ENCODE data around the gene TECPR1. TPM values are rescaled to one million over a fixed set of nuclear protein-coding genes. Genes with fewer than 3 reads are reported as not detected.

The TECPR1 gene
- polyA plus RNA-seq: 28.8 TPM

- H3K27me3 Mint-ChIP-seq: no peaks in the 10 kb centered on the region
- H3K36me3 Mint-ChIP-seq: peaks cover 4% of the 10 kb centered on the region
- H3K9me3 Mint-ChIP-seq: no peaks in the 10 kb centered on the region
- peak within 1 kb of the TSS; percentile 90 to 97 (median 96) for H3K4me3 Mint-ChIP-seq
- H3K27ac Mint-ChIP-seq: peak within 1 kb of the TSS; percentile 92 to 94 (median 93)
- peaks cover 20 to 30% (median 26%) of the 10 kb centered on the region in 3 donors for H3K4me1 Mint-ChIP-seq
These were observed at the start of gene TECPR1 for GRCh38 chr7:98251601-98252424. TECPR1 (minus strand) TSS chr7:98252232; CDS start chr7:98246146, 6,086 bp downstream.

GRCh38 chr7:98300595-98301372, 48.8 kb upstream of the TECPR1 start:
- H3K4me3 Mint-ChIP-seq: no peak overlapping the region
- H3K27me3 Mint-ChIP-seq: no peaks in the 10 kb centered on the region
- peaks cover 10% of the 10 kb centered on the region for H3K36me3 Mint-ChIP-seq
- no peaks in the 10 kb centered on the region for H3K4me1 Mint-ChIP-seq
- H3K9me3 Mint-ChIP-seq: no peaks in the 10 kb centered on the region
- no peak overlapping the region for H3K27ac Mint-ChIP-seq

- Mint-ChIP-seq H3K27ac (no peak overlapping the region), H3K36me3 (peaks cover 5% of the 10 kb centered on the region), H3K4me3 (no peak overlapping the region), H3K27me3 (no peaks in the 10 kb centered on the region), H3K4me1 (no peaks in the 10 kb centered on the region), H3K9me3 (no peaks in the 10 kb centered on the region)
These were observed 45.7 kb upstream of the TECPR1 start for GRCh38 chr7:98297626-98298286.

- no peaks in the 10 kb centered on the region for H3K9me3 Mint-ChIP-seq
- no peaks in the 10 kb centered on the region for H3K4me1 Mint-ChIP-seq
- H3K27me3 Mint-ChIP-seq: no peaks in the 10 kb centered on the region
- no peak overlapping the region for H3K4me3 Mint-ChIP-seq
- H3K27ac Mint-ChIP-seq: no peak overlapping the region
- peaks cover 5% of the 10 kb centered on the region for H3K36me3 Mint-ChIP-seq
These were observed 44.8 kb upstream of the TECPR1 start for GRCh38 chr7:98296833-98297232.

- Mint-ChIP-seq H3K27me3 (no peaks in the 10 kb centered on the region), H3K4me1 (no peaks in the 10 kb centered on the region), H3K36me3 (peaks cover 5% of the 10 kb centered on the region), H3K4me3 (no peak overlapping the region), H3K9me3 (no peaks in the 10 kb centered on the region), H3K27ac (no peak overlapping the region)
These were observed 43.6 kb upstream of the TECPR1 start for GRCh38 chr7:98295467-98296192.

- no peaks in the 10 kb centered on the region for H3K27me3 Mint-ChIP-seq
- H3K27ac Mint-ChIP-seq: peak overlapping the region in 1 of 3 donors; percentile 88
These were observed 42.9 kb upstream of the TECPR1 start for GRCh38 chr7:98294798-98295382.

GRCh38 chr7:98294326-98294725, 42.3 kb upstream of the TECPR1 start:
- H3K27ac Mint-ChIP-seq: peak overlapping the region in 1 of 3 donors; percentile 88
- H3K36me3 Mint-ChIP-seq: peaks cover 5% of the 10 kb centered on the region

More at GRCh38 chr7:98294798-98295382, 42.9 kb upstream of the TECPR1 start:
- no peaks in the 10 kb centered on the region for H3K4me1 Mint-ChIP-seq
- H3K36me3 Mint-ChIP-seq: peaks cover 5% of the 10 kb centered on the region
- H3K4me3 Mint-ChIP-seq: no peak overlapping the region
- no peaks in the 10 kb centered on the region for H3K9me3 Mint-ChIP-seq

GRCh38 chr7:98293746-98294145, 41.7 kb upstream of the TECPR1 start:
- H3K9me3 Mint-ChIP-seq: no peaks in the 10 kb centered on the region
- peaks cover 5% of the 10 kb centered on the region for H3K36me3 Mint-ChIP-seq
- H3K4me1 Mint-ChIP-seq: no peaks in the 10 kb centered on the region
- H3K4me3 Mint-ChIP-seq: no peak overlapping the region
- no peaks in the 10 kb centered on the region for H3K27me3 Mint-ChIP-seq
- H3K27ac Mint-ChIP-seq: no peak overlapping the region

More at GRCh38 chr7:98294326-98294725, 42.3 kb upstream of the TECPR1 start:
- Mint-ChIP-seq H3K9me3 (no peaks in the 10 kb centered on the region), H3K4me3 (no peak overlapping the region), H3K27me3 (no peaks in the 10 kb centered on the region), H3K4me1 (no peaks in the 10 kb centered on the region)

- Mint-ChIP-seq H3K9me3 (no peaks in the 10 kb centered on the region), H3K4me1 (peaks cover 0 to 4% (median 0%) of the 10 kb centered on the region in 3 donors)
These were observed 41.2 kb upstream of the TECPR1 start for GRCh38 chr7:98293265-98293664.

GRCh38 chr7:98291717-98292116, 39.7 kb upstream of the TECPR1 start:
- no peak overlapping the region for H3K4me3 Mint-ChIP-seq
- H3K4me1 Mint-ChIP-seq: peaks cover 0 to 4% (median 0%) of the 10 kb centered on the region in 3 donors
- H3K27me3 Mint-ChIP-seq: no peaks in the 10 kb centered on the region
- H3K9me3 Mint-ChIP-seq: no peaks in the 10 kb centered on the region
- peaks cover 2% of the 10 kb centered on the region for H3K36me3 Mint-ChIP-seq
- H3K27ac Mint-ChIP-seq: no peak overlapping the region

More at GRCh38 chr7:98293265-98293664, 41.2 kb upstream of the TECPR1 start:
- no peak overlapping the region for H3K27ac Mint-ChIP-seq
- no peak overlapping the region for H3K4me3 Mint-ChIP-seq
- peaks cover 5% of the 10 kb centered on the region for H3K36me3 Mint-ChIP-seq
- no peaks in the 10 kb centered on the region for H3K27me3 Mint-ChIP-seq

GRCh38 chr7:98289333-98289875, 37.4 kb upstream of the TECPR1 start:
- Mint-ChIP-seq H3K27me3 (no peaks in the 10 kb centered on the region), H3K36me3 (peaks cover 2% of the 10 kb centered on the region), H3K4me3 (peak overlapping the region in 1 of 4 donors; percentile 40), H3K27ac (no peak overlapping the region), H3K4me1 (peaks cover 4 to 7% (median 5%) of the 10 kb centered on the region in 3 donors), H3K9me3 (no peaks in the 10 kb centered on the region)

- no peaks in the 10 kb centered on the region for H3K27me3 Mint-ChIP-seq
- peaks cover 2% of the 10 kb centered on the region for H3K36me3 Mint-ChIP-seq
- H3K27ac Mint-ChIP-seq: peak overlapping the region in 2 of 3 donors; percentile 78 to 87
- no peaks in the 10 kb centered on the region for H3K9me3 Mint-ChIP-seq
- H3K4me1 Mint-ChIP-seq: peaks cover 5 to 8% (median 5%) of the 10 kb centered on the region in 3 donors
- H3K4me3 Mint-ChIP-seq: peak overlapping the region in 1 of 4 donors; percentile 14
These were observed 36.2 kb upstream of the TECPR1 start for GRCh38 chr7:98288064-98288823.

- H3K27ac Mint-ChIP-seq: peak overlapping the region in 1 of 3 donors; percentile 78
- no peaks in the 10 kb centered on the region for H3K27me3 Mint-ChIP-seq
- H3K36me3 Mint-ChIP-seq: peaks cover 2% of the 10 kb centered on the region
- H3K9me3 Mint-ChIP-seq: no peaks in the 10 kb centered on the region
- peaks cover 7 to 15% (median 12%) of the 10 kb centered on the region in 3 donors for H3K4me1 Mint-ChIP-seq
- no peak overlapping the region for H3K4me3 Mint-ChIP-seq
These were observed 35.5 kb upstream of the TECPR1 start for GRCh38 chr7:98287486-98287959.

All from IgD-negative memory B cell (primary cell).